Measurements from ENCODE around the gene FAM180A.

DNA sequence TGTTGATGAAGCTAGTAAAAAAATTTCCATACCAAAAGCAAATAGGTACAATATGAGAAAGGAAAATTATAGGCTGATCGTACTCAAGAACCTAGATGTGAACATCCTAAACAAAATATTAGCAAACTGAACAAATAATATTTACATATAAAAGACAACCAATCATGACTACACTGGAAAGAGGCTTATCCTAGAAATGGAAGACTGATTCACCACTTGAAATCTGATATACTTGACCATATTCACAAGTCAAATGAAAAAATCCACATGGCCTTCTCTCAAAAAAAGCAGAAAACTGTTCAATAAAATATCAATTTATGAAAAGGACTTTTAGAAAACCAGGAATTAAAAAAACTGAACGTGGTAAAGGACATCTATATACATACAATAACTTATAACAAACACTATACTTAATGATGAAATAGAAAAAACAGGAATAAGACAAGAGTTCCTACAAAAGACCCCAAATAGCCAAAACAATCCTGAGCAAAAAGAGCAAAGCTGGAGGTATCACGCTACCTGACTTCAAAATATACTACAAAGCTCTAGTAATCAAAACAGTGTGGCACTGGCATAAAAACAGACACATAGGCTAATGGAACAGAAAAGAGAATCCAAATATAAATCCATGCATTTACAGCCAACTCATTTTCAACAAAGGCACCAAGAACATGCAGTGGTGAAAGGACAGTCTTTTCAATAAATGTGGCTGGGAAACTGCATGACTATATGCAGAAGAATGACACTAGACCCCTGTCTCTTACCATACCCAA, 29.2 kb upstream of the FAM180A start:
- TF ChIP-seq, protein P1, sequence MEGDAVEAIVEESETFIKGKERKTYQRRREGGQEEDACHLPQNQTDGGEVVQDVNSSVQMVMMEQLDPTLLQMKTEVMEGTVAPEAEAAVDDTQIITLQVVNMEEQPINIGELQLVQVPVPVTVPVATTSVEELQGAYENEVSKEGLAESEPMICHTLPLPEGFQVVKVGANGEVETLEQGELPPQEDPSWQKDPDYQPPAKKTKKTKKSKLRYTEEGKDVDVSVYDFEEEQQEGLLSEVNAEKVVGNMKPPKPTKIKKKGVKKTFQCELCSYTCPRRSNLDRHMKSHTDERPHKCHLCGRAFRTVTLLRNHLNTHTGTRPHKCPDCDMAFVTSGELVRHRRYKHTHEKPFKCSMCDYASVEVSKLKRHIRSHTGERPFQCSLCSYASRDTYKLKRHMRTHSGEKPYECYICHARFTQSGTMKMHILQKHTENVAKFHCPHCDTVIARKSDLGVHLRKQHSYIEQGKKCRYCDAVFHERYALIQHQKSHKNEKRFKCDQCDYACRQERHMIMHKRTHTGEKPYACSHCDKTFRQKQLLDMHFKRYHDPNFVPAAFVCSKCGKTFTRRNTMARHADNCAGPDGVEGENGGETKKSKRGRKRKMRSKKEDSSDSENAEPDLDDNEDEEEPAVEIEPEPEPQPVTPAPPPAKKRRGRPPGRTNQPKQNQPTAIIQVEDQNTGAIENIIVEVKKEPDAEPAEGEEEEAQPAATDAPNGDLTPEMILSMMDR (IDR thresholded peaks at IDR 0.05), result no peak
- no peak for TF ChIP-seq POLR2AphosphoS5 (IDR thresholded peaks at IDR 0.05; ENCODE audit: low read depth, low read length)
- TF ChIP-seq, protein P2, sequence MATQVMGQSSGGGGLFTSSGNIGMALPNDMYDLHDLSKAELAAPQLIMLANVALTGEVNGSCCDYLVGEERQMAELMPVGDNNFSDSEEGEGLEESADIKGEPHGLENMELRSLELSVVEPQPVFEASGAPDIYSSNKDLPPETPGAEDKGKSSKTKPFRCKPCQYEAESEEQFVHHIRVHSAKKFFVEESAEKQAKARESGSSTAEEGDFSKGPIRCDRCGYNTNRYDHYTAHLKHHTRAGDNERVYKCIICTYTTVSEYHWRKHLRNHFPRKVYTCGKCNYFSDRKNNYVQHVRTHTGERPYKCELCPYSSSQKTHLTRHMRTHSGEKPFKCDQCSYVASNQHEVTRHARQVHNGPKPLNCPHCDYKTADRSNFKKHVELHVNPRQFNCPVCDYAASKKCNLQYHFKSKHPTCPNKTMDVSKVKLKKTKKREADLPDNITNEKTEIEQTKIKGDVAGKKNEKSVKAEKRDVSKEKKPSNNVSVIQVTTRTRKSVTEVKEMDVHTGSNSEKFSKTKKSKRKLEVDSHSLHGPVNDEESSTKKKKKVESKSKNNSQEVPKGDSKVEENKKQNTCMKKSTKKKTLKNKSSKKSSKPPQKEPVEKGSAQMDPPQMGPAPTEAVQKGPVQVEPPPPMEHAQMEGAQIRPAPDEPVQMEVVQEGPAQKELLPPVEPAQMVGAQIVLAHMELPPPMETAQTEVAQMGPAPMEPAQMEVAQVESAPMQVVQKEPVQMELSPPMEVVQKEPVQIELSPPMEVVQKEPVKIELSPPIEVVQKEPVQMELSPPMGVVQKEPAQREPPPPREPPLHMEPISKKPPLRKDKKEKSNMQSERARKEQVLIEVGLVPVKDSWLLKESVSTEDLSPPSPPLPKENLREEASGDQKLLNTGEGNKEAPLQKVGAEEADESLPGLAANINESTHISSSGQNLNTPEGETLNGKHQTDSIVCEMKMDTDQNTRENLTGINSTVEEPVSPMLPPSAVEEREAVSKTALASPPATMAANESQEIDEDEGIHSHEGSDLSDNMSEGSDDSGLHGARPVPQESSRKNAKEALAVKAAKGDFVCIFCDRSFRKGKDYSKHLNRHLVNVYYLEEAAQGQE (IDR thresholded peaks at IDR 0.05; ENCODE audit: insufficient read depth in 1 of 2, low read depth in 2 of 2, low read length in 1 of 2), result no peak

Data from Panc1 (cell line).